NB4 (cell line): Measurements from ENCODE around the gene LDLRAD3.

ENCODE experiments used
- CTCF ChIP-seq: IDR thresholded peaks from one replicate; pipeline ENCODE4 v1.5.1; 2012; ENCODE audit warnings: low read depth, low read length
- POLR2A ChIP-seq: IDR thresholded peaks from 2 replicates; pipeline ENCODE4 v1.6.1; 2011; ENCODE audit warnings: mild to moderate bottlenecking; ENCODE audit not compliant: insufficient read length; ENCODE audit errors: extremely low read depth
- TF ChIP-seq, protein P1 (sequence below): IDR thresholded peaks from 2 replicates; pipeline ENCODE4 v1.6.1; 2011; ENCODE audit warnings: low read depth, low read length

- TF ChIP-seq POLR2A (no peak), CTCF (no peak)
- TF ChIP-seq, protein P1, sequence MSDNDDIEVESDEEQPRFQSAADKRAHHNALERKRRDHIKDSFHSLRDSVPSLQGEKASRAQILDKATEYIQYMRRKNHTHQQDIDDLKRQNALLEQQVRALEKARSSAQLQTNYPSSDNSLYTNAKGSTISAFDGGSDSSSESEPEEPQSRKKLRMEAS, result no peak
Observed at GRCh38 chr11:36146437-36146836, 202.6 kb downstream of the LDLRAD3 start.
